HG02588 (cell line): ENCODE data around the gene SPRR5.
A peak's percentile ranks its signal among the peaks of the same experiment; 100 is the strongest.

Experiments used
- ATAC-seq: cut with Tn5 transposase; IDR thresholded peaks from one replicate; pipeline ENCODE4 v1.9.1; 2021; ENCODE audit warnings: mild to moderate bottlenecking, moderate library complexity; ENCODE audit not compliant: unreplicated experiment

SPRR5 gene

GRCh38 chr1:152942161-152942560, 4.8 kb upstream of the SPRR5 start:
- ATAC-seq: no peak

GRCh38 chr1:152946248-152946647, 758 bp upstream of the SPRR5 start:
- ATAC-seq: no peak

- ATAC-seq: no peak
These were observed 4.7 kb downstream of the SPRR5 start for GRCh38 chr1:152951711-152952110.

GRCh38 chr1:152953761-152954160, 6.8 kb downstream of the SPRR5 start:
- no peak for ATAC-seq

GRCh38 chr1:152954436-152954835, 7.4 kb downstream of the SPRR5 start:
- ATAC-seq: no peak

GRCh38 chr1:152957561-152957960, 10.6 kb downstream of the SPRR5 start:
- no peak for ATAC-seq

GRCh38 chr1:152959273-152959672, 12.3 kb downstream of the SPRR5 start:
- ATAC-seq: no peak

GRCh38 chr1:152959801-152960451, 12.9 kb downstream of the SPRR5 start:
- no peak for ATAC-seq

- no peak for ATAC-seq
These were observed 13.5 kb downstream of the SPRR5 start for GRCh38 chr1:152960452-152961044.

- no peak for ATAC-seq
These were observed 14.4 kb downstream of the SPRR5 start for GRCh38 chr1:152961226-152961891.

GRCh38 chr1:152962876-152963415, 15.9 kb downstream of the SPRR5 start:
- ATAC-seq: no peak

- no peak for ATAC-seq
These were observed 17.5 kb downstream of the SPRR5 start for GRCh38 chr1:152964536-152964935.

GRCh38 chr1:152965853-152966252, 18.8 kb downstream of the SPRR5 start:
- ATAC-seq: no peak

GRCh38 chr1:152967201-152967600, 20.2 kb downstream of the SPRR5 start:
- ATAC-seq: no peak

GRCh38 chr1:152968248-152968647, 21.2 kb downstream of the SPRR5 start:
- ATAC-seq: peak; percentile 82

- ATAC-seq: no peak
These were observed 22.0 kb downstream of the SPRR5 start for GRCh38 chr1:152969036-152969435.

- no peak for ATAC-seq
These were observed 23.5 kb downstream of the SPRR5 start, which contains the start of gene SPRR4 for GRCh38 chr1:152970495-152970894. SPRR4 (plus strand) TSS chr1:152970648; CDS start chr1:152971891, 1,243 bp downstream.

GRCh38 chr1:152972196-152972886, 25.3 kb downstream of the SPRR5 start:
- no peak for ATAC-seq

- ATAC-seq: no peak
These were observed 29.7 kb downstream of the SPRR5 start for GRCh38 chr1:152976688-152977087.

- no peak for ATAC-seq
These were observed 30.6 kb downstream of the SPRR5 start for GRCh38 chr1:152977614-152978013.

GRCh38 chr1:152980676-152981075, 33.7 kb downstream of the SPRR5 start:
- no peak for ATAC-seq
